Mesothelial cell of epicardium (in vitro differentiated cells): Measurements from ENCODE around the gene SDK1. TPM values are rescaled to one million over a fixed set of nuclear protein-coding genes. Genes with fewer than 3 reads are reported as not detected.

Experiments
- DNase-seq, 2 experiments: peaks; one replicate each; pipeline ENCODE4 v3.0.0; 2021; ENCODE audit warnings: low spot score in 2 of 2; ENCODE audit not compliant: unreplicated experiment in 2 of 2
- H3K27ac Mint-ChIP-seq: 2 replicates; pipeline ENCODE4 v1.8.0; 2021; ENCODE audit warnings: mixed read lengths
- H3K27me3 Mint-ChIP-seq: 2 replicates; pipeline ENCODE4 v1.8.0; 2021; ENCODE audit warnings: low read depth, mixed read lengths
- H3K36me3 Mint-ChIP-seq: 2 replicates; pipeline ENCODE4 v1.8.0; 2021; ENCODE audit warnings: mixed read lengths
- H3K4me1 Mint-ChIP-seq: 2 replicates; pipeline ENCODE4 v1.8.0; 2021; ENCODE audit warnings: mixed read lengths
- H3K4me3 Mint-ChIP-seq: 2 replicates; pipeline ENCODE4 v1.8.0; 2021; ENCODE audit warnings: mild to moderate bottlenecking, moderate library complexity, mixed read lengths
- H3K9me3 Mint-ChIP-seq: 2 replicates; pipeline ENCODE4 v1.8.0; 2021; ENCODE audit warnings: mixed read lengths
- CTCF ChIP-seq: fragments of 200-600 bp; sonication (generic); IDR thresholded peaks from one replicate; pipeline ENCODE4 v1.5.0; 2021; ENCODE audit warnings: antibody characterized with exemption; ENCODE audit not compliant: unreplicated experiment
- total RNA-seq: library from RNA; stranded (reverse); gene quantifications from 3 replicates; pipeline ENCODE4 v1.2.1, GENCODE V29; 2021

The SDK1 gene
- total RNA-seq, 1 donor from 2014 or later, result 12.8 TPM

- Mint-ChIP-seq H3K36me3 (peaks cover 8% of the 10 kb centered on the region), H3K4me1 (peaks cover 2% of the 10 kb centered on the region), H3K27ac (no peak overlapping the region), H3K27me3 (no peaks in the 10 kb centered on the region), H3K4me3 (no peak overlapping the region), H3K9me3 (peaks cover 18% of the 10 kb centered on the region)
- TF ChIP-seq CTCF, result no peak
- DNase-seq, result no peak
These were observed 479.5 kb downstream of the SDK1 start for GRCh38 chr7:3780525-3780924.

DNA sequence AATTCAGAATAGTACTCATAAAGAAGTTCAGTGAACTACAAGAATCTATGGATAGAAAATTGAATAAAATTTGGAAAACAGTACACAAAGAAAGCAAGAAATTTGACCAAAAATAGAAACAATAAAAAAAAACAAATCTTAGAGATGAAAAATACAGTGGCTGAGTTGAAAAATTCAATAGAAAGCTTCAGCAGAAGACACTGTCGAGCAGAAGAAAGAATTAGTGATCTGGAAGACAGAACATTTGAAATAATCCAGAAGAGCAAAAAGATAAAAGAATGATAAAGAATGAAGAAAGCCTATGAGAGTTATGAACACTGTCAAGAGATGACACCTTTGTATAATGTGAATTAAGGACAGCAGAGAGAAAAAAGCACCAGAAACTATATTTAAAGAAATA is 480.6 kb downstream of the SDK1 start:
- Mint-ChIP-seq H3K27ac (no peak overlapping the region), H3K4me1 (peaks cover 2% of the 10 kb centered on the region), H3K4me3 (no peak overlapping the region), H3K27me3 (no peaks in the 10 kb centered on the region), H3K9me3 (peaks cover 18% of the 10 kb centered on the region), H3K36me3 (peaks cover 8% of the 10 kb centered on the region)
- TF ChIP-seq CTCF, result no peak
- no peak for DNase-seq

DNA sequence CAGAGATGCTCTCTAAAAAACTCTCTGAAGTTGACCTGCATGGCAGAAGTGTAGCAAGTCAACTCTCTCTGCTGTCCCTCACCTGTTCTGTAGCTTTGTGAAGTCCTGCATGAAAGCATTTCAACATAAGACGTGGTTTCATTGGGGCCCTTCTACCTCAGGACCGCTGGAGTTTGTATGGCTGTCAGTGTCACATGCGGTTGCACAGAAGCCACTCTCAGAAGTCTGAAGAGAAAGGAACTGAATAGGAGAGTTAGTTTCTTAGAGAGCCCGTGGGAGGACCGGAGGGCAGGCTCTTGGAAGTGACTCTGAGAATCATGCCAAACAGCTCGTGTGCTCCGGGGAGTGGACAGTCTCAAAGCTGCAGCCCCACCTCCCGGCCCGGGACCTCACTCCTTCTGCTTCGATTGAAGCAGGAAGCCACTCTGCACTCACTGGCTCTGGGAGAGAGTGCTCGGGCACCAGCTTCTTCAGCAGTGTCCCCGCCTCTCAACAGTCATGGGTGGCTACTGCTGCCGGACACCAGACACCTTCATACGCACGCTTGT is 486.7 kb downstream of the SDK1 start:
- no peak overlapping the region for H3K27ac Mint-ChIP-seq

GRCh38 chr7:3790803-3791202 is 489.8 kb downstream of the SDK1 start:
- Mint-ChIP-seq H3K27me3 (no peaks in the 10 kb centered on the region), H3K4me1 (no peaks in the 10 kb centered on the region), H3K4me3 (no peak overlapping the region), H3K9me3 (no peaks in the 10 kb centered on the region), H3K36me3 (no peaks in the 10 kb centered on the region), H3K27ac (no peak overlapping the region)
- DNase-seq, result no peak
- no peak for TF ChIP-seq CTCF

More for the DNA sequence above, 486.7 kb downstream of the SDK1 start:
- DNase-seq, result no peak
- peaks cover 6% of the 10 kb centered on the region for H3K9me3 Mint-ChIP-seq
- TF ChIP-seq CTCF, result no peak
- H3K36me3 Mint-ChIP-seq, result no peaks in the 10 kb centered on the region
- no peak overlapping the region for H3K4me3 Mint-ChIP-seq
- no peaks in the 10 kb centered on the region for H3K4me1 Mint-ChIP-seq
- H3K27me3 Mint-ChIP-seq, result no peaks in the 10 kb centered on the region

DNA sequence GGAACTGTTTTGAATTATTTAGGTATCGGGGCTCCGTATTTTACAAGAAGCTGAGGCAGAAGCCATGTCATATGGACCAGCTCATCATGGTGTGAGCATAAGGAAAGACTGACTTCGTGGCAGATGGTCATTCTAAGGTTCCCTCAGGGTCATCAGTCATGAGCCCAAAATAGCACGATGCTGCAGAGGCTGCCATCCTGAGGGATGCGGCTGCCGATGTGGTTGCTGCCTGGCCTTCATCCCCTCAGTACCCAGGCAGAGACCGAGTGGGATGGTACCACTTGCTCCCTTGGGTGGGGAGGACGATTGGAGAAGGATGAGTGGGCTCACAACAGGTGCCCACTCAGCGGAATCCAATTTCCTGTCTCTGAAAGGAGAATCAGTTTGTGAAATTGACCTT is 490.3 kb downstream of the SDK1 start:
- no peaks in the 10 kb centered on the region for H3K9me3 Mint-ChIP-seq
- H3K27me3 Mint-ChIP-seq, result no peaks in the 10 kb centered on the region
- H3K4me1 Mint-ChIP-seq, result no peaks in the 10 kb centered on the region
- H3K36me3 Mint-ChIP-seq, result no peaks in the 10 kb centered on the region
- no peak for DNase-seq
- no peak for TF ChIP-seq CTCF
- no peak overlapping the region for H3K4me3 Mint-ChIP-seq
- H3K27ac Mint-ChIP-seq, result no peak overlapping the region

DNA sequence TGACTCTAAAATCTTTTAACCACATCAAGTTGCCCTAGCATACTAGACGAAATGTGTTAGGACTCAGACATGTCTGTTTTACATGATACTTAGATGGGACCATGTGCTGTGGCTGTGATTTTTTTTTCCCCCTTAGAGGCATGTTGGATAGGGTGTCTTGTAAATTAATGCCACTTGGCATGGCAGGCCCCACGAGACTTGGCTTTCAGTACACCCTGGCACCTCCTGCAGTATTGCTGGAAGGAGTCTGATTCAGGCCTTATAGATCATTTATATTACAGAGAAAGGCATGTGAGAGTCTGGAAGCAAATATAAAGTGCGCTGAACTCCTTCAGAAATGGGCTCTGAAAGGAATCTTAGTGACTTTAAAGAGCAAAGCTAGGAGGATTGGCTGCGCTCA is 494.1 kb downstream of the SDK1 start:
- no peaks in the 10 kb centered on the region for H3K36me3 Mint-ChIP-seq

More for the DNA sequence above, 494.1 kb downstream of the SDK1 start:
- Mint-ChIP-seq H3K4me1 (no peaks in the 10 kb centered on the region), H3K27me3 (no peaks in the 10 kb centered on the region), H3K9me3 (no peaks in the 10 kb centered on the region), H3K4me3 (no peak overlapping the region), H3K27ac (no peak overlapping the region)
- no peak for TF ChIP-seq CTCF
- no peak for DNase-seq
